A673 (cell line): ENCODE measurements around the gene ELOVL4. TPM values are rescaled to one million over a fixed set of nuclear protein-coding genes. Genes with fewer than 3 reads are reported as not detected.

ENCODE experiments used
- BruUV-seq: library from RNA; stranded (reverse); fragments of 400-500 nt; replicated peaks from 2 replicates; lab custom pipeline; 2021; lab: Mats Ljungman, UMichigan
- CTCF ChIA-PET: fragments of 300-600 bp; sonication (Branson Sonifier 250); formaldehyde crosslinking; loops from one replicate; lab custom pipeline; 2022; ENCODE audit warnings: antibody characterized with exemption; lab: Charles Lee
- POLR2A ChIA-PET: fragments of 300-600 bp; sonication (Branson Sonifier 250); formaldehyde crosslinking; loops from one replicate; lab custom pipeline; 2022; ENCODE audit warnings: antibody characterized with exemption; ENCODE audit not compliant: low non-redundant PET; lab: Charles Lee
- DNase-seq: peaks from one replicate; pipeline ENCODE4 v3.0.0-alpha.2; 2015; ENCODE audit warnings: low spot score
- H3K27ac ChIP-seq: fragments of 200-600 bp; sonication (generic); 2 replicates; pipeline ENCODE4 v1.5.1; 2016; ENCODE audit warnings: mixed run types, low read depth, mild to moderate bottlenecking, mixed read lengths, antibody characterized with exemption, low read length; ENCODE audit not compliant: poor library complexity, severe bottlenecking
- H3K27me3 ChIP-seq: fragments of 200-600 bp; sonication (generic); replicated peaks from 2 replicates; pipeline ENCODE4 v1.6.1; 2017; ENCODE audit warnings: mixed run types, low read depth, mild to moderate bottlenecking, mixed read lengths, antibody characterized with exemption, low read length; ENCODE audit not compliant: insufficient read depth, poor library complexity
- H3K36me3 ChIP-seq: fragments of 200-600 bp; sonication (generic); 2 replicates; pipeline ENCODE4 v1.6.1; 2016; ENCODE audit warnings: mixed run types, mild to moderate bottlenecking, mixed read lengths, antibody characterized with exemption, low read length; ENCODE audit not compliant: insufficient read depth, poor library complexity, severe bottlenecking
- H3K4me1 ChIP-seq: fragments of 200-600 bp; sonication (generic); 2 replicates; pipeline ENCODE4 v1.6.1; 2017; ENCODE audit warnings: mixed run types, mild to moderate bottlenecking, mixed read lengths, antibody characterized with exemption, low read length; ENCODE audit not compliant: insufficient read depth, poor library complexity, severe bottlenecking
- H3K4me3 ChIP-seq: fragments of 200-600 bp; sonication (generic); 2 replicates; pipeline ENCODE4 v1.5.1; 2016; ENCODE audit warnings: low read depth, mixed run types, mild to moderate bottlenecking, mixed read lengths, low read length; ENCODE audit not compliant: poor library complexity, severe bottlenecking
- H3K9me3 ChIP-seq: fragments of 200-600 bp; sonication (generic); 2 replicates; pipeline ENCODE4 v1.6.1; 2016; ENCODE audit warnings: mixed run types, low read depth, mild to moderate bottlenecking, mixed read lengths, antibody characterized with exemption, low read length; ENCODE audit not compliant: poor library complexity, severe bottlenecking
- EZH2 ChIP-seq: fragments of 200-600 bp; sonication (generic); IDR thresholded peaks from 2 replicates; pipeline ENCODE4 v1.6.1; 2017; ENCODE audit warnings: borderline replicate concordance, low read depth, mild to moderate bottlenecking, mixed read lengths, antibody characterized with exemption, low read length; ENCODE audit not compliant: poor library complexity, severe bottlenecking
- intact Hi-C: fragments of 100-400 bp; cut with micrococcal nuclease; formaldehyde crosslinking; loops from one replicate; pipeline ENCODE4 v1.10.0; 2022; ENCODE audit not compliant: unreplicated experiment
- total RNA-seq: library from RNA; stranded (reverse); gene quantifications from 2 replicates; pipeline ENCODE4 v1.2.3, GENCODE V29; 2021
- TF ChIP-seq, protein P1 (sequence below): fragments of 300-800, 200-600 bp; sonication (generic); conservative IDR thresholded peaks from 2 replicates; pipeline ENCODE4 v1.5.1; 2017; ENCODE audit warnings: low read depth, mild to moderate bottlenecking, antibody characterized with exemption, low read length, moderate library complexity, mixed read lengths

ELOVL4 gene
- total RNA-seq, 1 experiment from 2014 or later = 7.9 TPM

DNA sequence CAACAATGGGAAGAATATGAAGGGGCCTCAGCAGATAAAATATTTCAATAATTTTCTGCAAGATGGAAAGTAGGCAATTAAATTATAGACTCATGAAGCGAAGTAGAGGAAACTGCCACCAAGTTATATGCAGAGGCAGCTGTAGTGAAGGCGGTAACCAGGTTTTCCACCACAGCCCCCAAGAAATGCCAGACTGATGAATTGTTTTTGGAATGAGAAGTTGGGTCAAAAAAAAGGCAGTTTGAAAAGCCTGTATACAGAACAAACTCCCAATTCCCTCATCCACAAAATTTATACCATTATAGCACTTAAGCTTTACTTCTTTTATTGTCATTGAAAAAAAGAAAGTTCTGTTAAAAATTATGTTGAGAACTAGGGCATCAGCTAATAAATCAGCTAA, 45.3 kb downstream of the ELOVL4 start:
- intact Hi-C loops = no loop called here
- Histone ChIP-seq H3K27ac (no peak overlapping the region), H3K27me3 (no peaks in the 10 kb centered on the region), H3K9me3 (no peaks in the 10 kb centered on the region), H3K36me3 (no peaks in the 10 kb centered on the region), H3K4me3 (no peak overlapping the region), H3K4me1 (no peaks in the 10 kb centered on the region)
- ChIA-PET CTCF (no interaction called here), POLR2A (interaction anchor here (0.6 kb wide), 1 partner anchor 205 kb away, joined by 3 read pairs; no protein-coding TSS in a partner anchor)
- no peak for DNase-seq
- TF ChIP-seq, protein P1, sequence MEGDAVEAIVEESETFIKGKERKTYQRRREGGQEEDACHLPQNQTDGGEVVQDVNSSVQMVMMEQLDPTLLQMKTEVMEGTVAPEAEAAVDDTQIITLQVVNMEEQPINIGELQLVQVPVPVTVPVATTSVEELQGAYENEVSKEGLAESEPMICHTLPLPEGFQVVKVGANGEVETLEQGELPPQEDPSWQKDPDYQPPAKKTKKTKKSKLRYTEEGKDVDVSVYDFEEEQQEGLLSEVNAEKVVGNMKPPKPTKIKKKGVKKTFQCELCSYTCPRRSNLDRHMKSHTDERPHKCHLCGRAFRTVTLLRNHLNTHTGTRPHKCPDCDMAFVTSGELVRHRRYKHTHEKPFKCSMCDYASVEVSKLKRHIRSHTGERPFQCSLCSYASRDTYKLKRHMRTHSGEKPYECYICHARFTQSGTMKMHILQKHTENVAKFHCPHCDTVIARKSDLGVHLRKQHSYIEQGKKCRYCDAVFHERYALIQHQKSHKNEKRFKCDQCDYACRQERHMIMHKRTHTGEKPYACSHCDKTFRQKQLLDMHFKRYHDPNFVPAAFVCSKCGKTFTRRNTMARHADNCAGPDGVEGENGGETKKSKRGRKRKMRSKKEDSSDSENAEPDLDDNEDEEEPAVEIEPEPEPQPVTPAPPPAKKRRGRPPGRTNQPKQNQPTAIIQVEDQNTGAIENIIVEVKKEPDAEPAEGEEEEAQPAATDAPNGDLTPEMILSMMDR = no peak
- BruUV-seq = no TSS peak

DNA sequence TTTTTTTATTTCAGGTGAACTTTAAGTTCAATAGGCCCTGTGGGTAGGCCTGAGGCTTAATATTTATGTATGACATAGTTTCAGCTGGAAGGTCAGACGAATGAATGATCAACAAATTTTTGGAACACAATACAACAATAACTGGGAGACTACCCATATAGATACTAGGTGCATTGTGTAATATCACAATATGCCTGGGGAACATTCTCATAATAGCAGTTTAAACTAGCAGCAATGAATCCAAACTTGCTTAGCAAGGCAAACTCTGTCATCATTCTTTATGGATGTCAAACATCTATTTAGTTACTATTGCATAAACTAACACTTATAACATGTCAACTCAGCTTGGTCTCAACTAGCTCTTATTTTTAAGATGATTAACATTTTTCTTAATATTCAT, 49.3 kb downstream of the ELOVL4 start:
- Histone ChIP-seq H3K4me1 (peaks cover 9% of the 10 kb centered on the region), H3K4me3 (no peak overlapping the region), H3K36me3 (no peaks in the 10 kb centered on the region), H3K27me3 (no peaks in the 10 kb centered on the region), H3K27ac (no peak overlapping the region), H3K9me3 (no peaks in the 10 kb centered on the region)
- no TSS peak for BruUV-seq
- CTCF ChIA-PET = no interaction called here
- POLR2A ChIA-PET = no interaction called here
- intact Hi-C loops = no loop called here
- no peak for TF ChIP-seq EZH2
- TF ChIP-seq, protein P1 = no peak
- no peak for DNase-seq

DNA sequence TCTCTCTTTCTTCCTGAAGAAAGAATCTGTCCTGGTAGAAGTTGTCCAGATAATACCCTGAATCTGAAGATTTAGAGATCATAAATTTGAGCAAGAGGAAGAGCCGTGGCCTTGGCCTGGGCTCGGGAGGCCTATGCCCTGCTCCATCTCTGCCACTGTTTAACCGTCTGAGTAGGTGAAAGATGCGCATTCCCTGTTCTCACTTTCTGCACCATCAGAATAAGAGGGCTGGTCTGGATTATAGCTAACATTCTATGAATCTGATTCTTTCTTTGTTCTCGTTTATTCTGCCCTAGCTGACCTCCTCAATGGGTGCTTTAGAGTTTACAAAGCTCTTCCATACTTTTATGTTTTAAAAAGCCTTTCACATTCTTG, 51.3 kb downstream of the ELOVL4 start:
- no peak overlapping the region for H3K27ac ChIP-seq
- no peaks in the 10 kb centered on the region for H3K27me3 ChIP-seq
- CTCF ChIA-PET = no interaction called here
- BruUV-seq = no TSS peak
- H3K9me3 ChIP-seq = no peaks in the 10 kb centered on the region
- TF ChIP-seq, protein P1 = no peak
- no peak for TF ChIP-seq EZH2
- H3K36me3 ChIP-seq = no peaks in the 10 kb centered on the region
- POLR2A ChIA-PET = no interaction called here
- H3K4me1 ChIP-seq = peaks cover 9% of the 10 kb centered on the region
- intact Hi-C loops = no loop called here
- H3K4me3 ChIP-seq = no peak overlapping the region
- no peak for DNase-seq
